Ramos (cell line): ENCODE measurements around the gene SHC2.
"Not testable (repeated sequence)": the region's sequence is repeated elsewhere in the genome, so short reads cannot be mapped to it uniquely, and the experiment has no call there.

Experiments used
- in situ Hi-C: fragments of 300-500 bp; cut with MboI; formaldehyde crosslinking; loops from one replicate; pipeline ENCODE4 v1.14.3; 2022; ENCODE audit warnings: low sequenced_read_pairs; ENCODE audit not compliant: unreplicated experiment

SHC2 gene

DNA sequence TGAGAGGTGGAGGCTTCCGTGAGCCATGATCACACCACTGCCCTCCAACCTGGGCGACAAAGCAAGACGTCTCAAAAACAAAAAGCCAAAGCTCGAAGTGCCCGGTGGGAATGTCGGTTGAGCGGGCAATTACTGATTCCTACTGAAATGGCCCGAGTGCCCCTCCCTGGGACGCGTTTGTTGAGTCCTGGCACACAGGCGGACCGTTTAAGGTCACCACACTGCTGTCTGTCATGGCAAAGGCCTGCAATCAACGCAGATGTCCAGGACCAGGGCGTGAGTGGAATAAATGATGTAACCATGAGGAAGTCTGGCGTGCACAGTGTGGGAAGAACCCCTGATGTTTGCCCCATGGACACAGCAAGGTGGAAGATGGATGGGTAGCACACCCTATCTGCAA is 32.7 kb downstream of the SHC2 start:
- in situ Hi-C loops: no loop called here

DNA sequence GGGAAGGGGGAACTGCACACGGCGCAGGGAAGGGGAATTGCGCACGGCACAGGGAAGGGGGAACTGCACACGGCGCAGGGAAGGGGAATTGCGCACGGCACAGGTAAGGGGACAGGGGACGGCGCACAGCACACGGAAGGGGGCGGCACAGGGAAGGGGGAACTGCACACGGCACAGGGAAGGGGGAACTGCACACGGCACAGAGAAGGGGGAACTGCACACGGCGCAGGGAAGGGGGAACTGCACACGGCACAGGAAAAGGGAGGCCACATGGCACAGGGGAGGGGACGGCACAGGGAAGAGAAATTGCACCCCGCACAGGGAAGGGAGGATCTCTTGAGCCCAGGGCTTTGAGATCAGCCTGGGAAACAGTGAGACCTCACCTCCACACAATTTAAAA is 33.2 kb downstream of the SHC2 start:
- in situ Hi-C loops: not testable (repeated sequence)

DNA sequence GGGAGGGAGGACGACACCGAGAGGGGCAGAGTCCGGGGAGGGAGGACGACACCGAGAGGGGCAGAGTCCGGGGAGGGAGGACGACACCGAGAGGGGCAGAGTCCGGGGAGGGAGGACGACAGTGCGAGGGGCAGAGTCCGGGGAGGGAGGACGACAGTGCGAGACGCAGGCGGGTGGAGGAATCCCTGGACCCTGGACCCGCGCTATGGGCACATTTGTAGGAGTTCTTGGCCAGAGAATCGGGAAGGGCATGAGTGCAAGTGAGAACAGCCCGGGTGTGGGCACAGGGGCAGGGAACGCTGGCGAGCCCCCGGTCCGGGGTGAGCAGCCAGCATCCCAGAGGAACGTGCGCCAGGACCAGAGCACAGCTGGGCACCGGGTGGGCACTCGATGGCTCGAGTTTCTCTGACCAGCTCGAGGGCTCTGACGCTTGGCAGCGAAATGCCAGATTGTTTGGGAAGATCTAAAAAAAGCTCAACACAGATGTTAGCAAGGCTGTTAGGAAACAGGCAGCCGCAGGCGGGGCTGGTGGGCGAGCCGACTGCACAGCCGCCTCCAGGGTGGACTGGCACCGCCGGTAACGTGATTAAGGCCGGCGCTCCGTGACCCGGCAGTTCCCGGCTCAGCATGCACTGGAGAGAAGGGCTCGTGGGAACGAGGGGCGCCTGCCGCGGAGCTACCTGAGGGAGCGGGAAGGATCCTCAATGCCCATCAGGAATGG is 33.9 kb downstream of the SHC2 start:
- in situ Hi-C loops: no loop called here

DNA sequence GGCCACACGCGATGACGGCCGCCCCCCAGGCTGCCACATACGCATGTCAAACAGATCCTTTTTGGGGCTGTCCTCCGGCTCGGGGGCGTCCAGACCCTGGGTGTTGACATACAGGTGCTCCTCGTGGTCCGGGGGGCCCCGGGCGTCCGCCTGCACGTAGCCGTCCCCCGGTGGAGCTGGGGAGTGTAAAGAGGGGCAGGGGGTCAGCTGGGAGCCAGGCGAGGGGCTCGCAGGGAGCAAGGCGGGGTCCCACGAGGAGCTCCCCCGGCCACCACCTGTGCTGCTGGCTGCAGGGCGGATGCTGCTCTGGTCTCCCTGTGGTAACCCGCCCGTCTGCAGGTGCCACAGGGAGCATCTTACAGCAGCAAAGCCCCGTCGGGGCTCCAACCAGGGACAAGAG is 35.8 kb downstream of the SHC2 start:
- in situ Hi-C loops: no loop called here

GRCh38 chr19:424546-424945 is 36.3 kb downstream of the SHC2 start:
- in situ Hi-C loops: no loop called here

- in situ Hi-C loops: no loop called here
Measured at GRCh38 chr19:423691-424466, 37.0 kb downstream of the SHC2 start.

GRCh38 chr19:422917-423226 is 38.0 kb downstream of the SHC2 start:
- in situ Hi-C loops: not testable (repeated sequence)

- in situ Hi-C loops: no loop called here
Measured at GRCh38 chr19:422213-422916, 38.5 kb downstream of the SHC2 start.

- in situ Hi-C loops: no loop called here
Measured at GRCh38 chr19:419721-420515, 40.9 kb downstream of the SHC2 start.

- in situ Hi-C loops: no loop called here
Measured at GRCh38 chr19:418761-419671, 41.8 kb downstream of the SHC2 start.

GRCh38 chr19:416416-416815 is 44.4 kb downstream of the SHC2 start:
- in situ Hi-C loops: no loop called here

GRCh38 chr19:415292-415691 is 45.5 kb downstream of the SHC2 start:
- in situ Hi-C loops: no loop called here

GRCh38 chr19:413756-414420 is 46.9 kb downstream of the SHC2 start:
- in situ Hi-C loops: no loop called here

DNA sequence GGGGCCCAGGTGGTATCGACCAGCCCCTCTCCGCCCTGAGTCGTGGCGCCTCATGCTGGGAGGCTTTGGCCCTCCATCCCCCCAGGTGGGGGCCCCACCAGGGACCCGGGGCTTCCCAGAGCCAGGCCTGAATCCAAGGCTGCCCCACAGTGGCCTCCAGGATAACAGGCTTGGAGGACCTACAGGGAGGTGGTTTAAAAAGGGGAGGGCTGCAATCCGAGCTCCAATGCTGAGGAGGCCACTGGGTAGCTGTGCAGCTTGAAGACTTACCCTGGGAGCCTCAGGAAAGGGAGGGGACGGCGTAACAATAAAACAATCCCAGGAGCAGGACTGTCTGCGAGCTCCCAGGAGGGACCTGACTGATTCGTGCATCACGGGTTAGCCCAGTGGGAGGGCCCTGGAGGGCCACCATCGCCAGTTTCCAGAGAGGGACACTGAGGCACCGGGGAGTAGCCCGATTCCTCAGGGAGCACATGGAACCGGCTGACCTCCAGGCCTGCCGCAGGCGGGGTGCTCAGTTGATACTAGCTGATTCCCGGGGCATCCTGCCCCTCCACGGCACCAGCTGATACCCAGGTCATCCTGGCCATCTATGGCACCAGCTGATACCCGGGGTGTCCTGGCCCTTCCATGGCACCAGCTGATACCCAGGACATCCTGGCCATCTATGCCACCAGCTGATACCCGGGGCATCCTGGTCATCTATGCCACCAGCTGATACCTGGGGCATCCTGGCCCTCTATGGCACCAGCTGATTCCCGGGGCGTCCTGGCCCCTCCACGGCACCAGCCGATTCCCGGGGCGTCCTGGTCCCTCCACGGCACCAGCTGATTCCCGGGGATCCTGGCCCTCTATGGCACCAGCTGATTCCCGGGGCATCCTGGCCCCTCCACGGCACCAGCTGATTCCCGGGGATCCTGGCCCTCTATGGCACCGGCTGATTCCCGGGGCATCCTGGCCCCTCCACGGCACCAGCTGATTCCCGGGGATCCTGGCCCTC is 48.2 kb downstream of the SHC2 start:
- in situ Hi-C loops: no loop called here

GRCh38 chr19:411723-412355 is 49.0 kb downstream of the SHC2 start:
- in situ Hi-C loops: no loop called here

GRCh38 chr19:411121-411722 is 49.6 kb downstream of the SHC2 start:
- in situ Hi-C loops: not testable (repeated sequence)

GRCh38 chr19:410243-410781 is 50.5 kb downstream of the SHC2 start:
- in situ Hi-C loops: no loop called here
